GM18519 (cell line): ENCODE data around the gene NCOR2.

Source experiments
- ATAC-seq: cut with Tn5 transposase; IDR thresholded peaks from one replicate; pipeline ENCODE4 v1.9.1; 2021; ENCODE audit warnings: mild to moderate bottlenecking, moderate library complexity; ENCODE audit not compliant: unreplicated experiment, low FRiP score

Gene NCOR2

DNA sequence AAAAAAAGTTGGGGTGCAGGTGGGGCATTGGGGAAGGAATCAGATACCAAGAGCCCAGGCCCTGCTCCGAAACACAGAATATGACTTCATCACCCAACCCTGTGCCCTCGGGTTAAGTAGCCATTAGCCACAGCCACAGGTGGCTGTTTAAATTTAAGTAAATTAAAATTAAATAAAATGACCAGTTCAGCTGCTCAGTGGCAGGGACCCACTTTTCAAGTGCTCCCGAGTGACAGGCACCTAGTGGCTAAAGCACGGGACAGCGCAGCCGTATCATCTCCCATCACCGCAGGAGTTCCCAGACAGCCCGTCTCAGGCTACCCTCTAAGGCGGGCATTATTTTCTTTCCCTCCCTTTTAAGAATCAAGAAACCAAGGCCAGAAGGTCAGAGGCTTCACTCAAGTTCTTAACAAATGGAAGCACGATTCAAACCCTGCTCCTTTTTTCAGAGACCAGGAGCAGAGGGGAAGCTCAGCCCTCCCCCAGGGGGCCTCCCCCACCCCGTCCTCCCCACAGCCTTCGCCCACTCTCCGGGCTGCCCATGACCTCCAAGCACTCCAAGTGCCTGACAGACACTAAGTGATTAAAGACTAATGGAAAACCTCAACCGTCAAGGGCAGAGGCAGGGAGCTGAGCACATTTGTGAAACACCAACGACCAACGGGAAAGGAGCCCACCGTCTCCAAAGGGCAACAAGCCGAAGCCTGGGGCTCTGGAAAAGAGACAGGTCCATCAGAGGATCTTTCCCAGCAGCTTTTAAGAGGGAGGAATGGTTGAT lies 5.2 kb downstream of the NCOR2 start:
- ATAC-seq, result no peak

- no peak for ATAC-seq
Measured at GRCh38 chr12:124561231-124561630, 6.2 kb downstream of the NCOR2 start.

GRCh38 chr12:124560146-124560890 lies 7.1 kb downstream of the NCOR2 start:
- no peak for ATAC-seq

GRCh38 chr12:124559182-124560017 lies 8.0 kb downstream of the NCOR2 start:
- no peak for ATAC-seq

GRCh38 chr12:124558313-124558712 lies 9.1 kb downstream of the NCOR2 start:
- no peak for ATAC-seq

GRCh38 chr12:124557518-124558223 lies 9.7 kb downstream of the NCOR2 start:
- ATAC-seq, result no peak

DNA sequence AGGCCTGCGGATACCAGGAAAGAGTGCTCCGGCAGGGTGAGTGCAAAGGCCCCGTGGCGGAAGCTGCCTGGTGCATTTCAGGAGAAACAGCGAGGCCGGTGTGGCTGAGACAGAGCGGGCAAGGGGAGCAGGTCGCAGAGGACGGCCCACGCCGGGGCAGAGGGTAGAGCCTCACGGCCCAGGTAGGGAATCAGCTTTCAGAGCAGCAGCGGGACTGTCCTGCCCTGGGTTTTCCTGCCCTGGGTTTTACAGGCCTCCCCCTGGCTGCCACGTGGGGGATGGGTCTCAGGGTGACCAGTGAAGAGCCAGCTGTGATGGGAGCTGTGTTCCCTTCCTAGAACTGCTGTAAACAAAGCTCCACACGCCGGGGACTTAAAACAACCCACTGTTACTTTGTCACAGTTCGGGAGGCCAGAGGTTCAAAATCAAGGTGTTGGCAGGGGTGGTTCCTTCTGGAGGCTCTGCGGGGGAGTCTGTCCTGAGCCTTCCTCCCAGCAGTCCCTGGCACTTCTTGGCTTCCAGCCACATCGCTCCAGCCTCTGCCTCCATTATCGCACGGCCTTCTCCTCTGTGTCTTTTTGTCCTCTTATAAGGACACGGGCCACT lies 10.4 kb downstream of the NCOR2 start:
- no peak for ATAC-seq

DNA sequence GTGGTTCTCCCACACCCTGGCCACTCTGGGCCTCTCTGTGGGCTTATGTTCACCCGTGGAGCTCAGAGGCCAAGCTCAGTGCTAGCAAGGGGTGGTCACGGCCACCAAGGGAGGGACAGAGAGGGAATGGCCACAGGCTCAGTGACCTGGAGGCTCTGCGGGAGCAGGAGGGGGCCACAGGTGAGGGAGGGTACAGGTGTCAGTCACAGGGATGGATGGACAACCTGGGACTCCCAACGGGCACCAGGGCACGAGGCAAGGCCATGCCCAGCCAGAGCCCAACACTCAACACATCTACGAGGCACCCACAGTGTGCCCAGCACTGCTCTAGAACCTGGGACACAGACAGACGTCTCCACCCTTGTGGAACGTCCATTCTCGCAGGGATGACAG lies 11.3 kb downstream of the NCOR2 start:
- ATAC-seq, result no peak

DNA sequence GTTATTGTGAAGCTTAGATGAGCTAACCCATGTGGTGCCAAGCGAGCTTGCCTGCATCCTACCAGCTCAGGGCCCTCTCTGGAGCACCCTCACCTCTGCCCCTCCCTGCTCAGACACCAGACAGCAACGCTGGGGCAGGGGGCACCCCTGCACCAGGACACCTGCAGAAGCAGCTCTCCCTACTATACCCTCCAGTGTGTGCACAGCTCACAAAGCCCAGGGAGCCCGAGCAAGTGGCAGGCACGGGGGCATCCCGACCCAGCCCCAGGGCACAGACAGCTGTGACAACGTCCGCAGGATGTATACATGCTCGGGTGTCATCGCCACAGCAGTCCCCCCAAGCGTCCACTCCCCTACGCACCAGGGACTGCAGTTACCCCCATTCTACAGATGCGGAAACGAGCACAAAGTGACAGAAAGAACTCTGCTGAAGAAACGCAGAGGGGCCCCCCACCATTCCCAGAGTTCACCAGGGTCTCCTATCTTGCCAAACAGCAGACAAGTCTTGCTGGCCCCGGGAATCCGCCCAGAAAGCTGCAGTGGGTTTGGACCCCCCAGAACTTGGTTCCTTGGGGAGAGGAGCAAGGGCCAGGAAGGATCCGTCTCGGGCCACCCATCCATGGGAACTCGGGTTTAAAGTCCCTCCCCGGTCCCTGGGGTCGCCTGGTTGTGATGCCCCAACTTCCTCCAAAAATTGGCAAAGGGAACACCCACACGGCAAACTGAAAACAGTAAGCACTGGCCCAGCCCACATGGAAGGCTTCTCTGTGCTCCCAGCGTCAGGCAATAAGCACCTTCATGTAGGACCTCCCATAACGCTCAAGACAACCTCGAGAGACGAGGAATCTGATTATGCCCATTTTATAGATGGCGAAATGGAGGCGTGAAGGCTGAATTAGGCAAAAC lies 12.0 kb downstream of the NCOR2 start:
- no peak for ATAC-seq

- no peak for ATAC-seq
Measured at GRCh38 chr12:124554429-124555029, 12.9 kb downstream of the NCOR2 start.

DNA sequence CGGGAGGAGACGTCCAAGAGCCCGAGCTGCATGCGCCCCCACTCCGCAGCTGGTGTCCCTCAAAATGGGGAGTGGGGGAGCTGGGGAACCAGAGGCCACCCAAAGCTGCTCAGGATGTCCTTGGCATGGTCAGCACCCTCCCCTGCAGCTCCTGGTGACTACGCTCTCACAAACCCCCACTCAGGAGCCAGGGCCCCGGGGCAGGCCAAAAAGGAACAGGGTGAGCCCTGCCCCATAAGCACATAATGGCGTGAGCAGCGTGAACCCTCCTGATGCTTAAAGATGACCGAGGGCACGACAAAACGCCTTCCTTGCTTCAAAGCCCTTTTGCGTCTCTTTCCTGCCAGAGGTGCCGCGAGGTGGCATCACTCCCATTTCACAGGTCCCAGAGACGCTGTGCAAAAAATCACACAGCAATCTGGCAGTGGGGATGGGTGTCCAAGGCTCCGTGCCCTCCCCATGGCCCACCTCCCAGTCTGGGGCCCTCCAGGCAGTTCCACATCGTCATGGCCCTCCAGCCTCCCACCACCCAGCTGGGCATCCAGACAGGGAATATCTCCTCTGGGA lies 13.5 kb downstream of the NCOR2 start:
- no peak for ATAC-seq

- no peak for ATAC-seq
Measured at GRCh38 chr12:124551268-124552144, 15.9 kb downstream of the NCOR2 start.

DNA sequence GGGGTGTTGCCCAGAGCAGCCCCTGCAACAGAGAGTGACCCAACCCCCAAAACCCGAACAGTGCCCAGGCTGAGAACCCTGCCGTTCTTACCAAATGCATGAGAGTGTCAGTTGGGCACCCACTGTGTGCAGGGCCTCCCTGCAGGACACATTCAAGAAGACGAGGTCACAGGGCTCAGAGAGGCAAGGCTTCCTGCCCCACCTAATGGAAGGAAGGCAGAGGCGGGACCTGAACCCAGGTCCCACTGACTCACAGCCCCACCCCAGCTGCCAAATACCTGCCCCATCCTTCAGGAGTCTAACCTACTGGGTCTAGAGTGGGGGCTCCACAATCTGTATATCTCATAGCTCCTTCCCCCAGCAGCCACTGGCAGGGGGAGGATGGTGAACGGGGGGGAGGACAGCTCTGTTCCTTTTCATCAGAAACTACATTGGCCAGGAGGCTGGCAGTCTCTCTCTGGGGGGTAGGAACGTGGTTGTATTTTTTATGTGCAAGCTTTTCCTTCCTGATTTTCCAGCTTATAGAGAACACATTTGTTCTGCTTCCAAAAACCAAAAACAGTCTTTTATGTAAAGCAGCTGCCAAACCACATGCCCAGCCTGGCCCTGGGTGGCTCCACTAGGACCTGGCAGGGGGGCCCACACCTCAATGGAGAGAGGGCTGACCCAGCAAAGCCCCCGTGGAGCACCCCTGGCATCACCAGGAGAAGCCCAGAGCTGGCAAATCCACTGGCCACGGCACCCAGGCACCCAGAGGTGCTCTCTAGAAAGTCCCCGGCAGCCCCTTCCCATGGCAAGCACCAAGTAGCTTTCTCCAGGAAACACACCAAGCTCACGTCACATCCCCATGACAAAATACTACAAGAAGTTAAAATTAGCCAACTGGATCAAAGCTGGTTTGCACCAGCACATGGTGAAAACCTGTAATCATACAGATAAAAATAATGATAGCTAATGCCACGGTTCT lies 17.0 kb downstream of the NCOR2 start:
- ATAC-seq, result no peak

GRCh38 chr12:124549629-124550028 lies 17.8 kb downstream of the NCOR2 start:
- no peak for ATAC-seq

- no peak for ATAC-seq
Measured at GRCh38 chr12:124548854-124549378, 18.5 kb downstream of the NCOR2 start.

DNA sequence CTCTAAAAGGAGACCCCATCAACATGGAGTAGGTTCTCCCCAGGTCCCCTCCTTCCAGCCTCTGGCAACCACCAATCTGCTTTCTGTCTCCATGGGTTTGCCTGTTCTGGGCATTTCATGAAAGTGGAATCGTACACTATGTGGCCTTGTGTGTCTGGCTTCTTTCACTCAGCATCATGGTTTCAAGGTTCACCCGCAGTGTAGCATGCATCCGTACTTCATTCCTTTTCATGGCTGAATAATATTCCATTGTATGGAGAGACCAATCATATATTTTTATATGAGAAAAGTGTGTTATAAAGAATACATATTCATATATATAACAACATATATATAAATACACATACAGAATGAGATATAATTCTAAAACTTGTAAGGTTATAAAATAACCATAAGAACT lies 19.8 kb downstream of the NCOR2 start:
- no peak for ATAC-seq
